SK-MEL-5 (cell line): ENCODE measurements around the gene VTI1A. TPM values are rescaled to one million over a fixed set of nuclear protein-coding genes. Genes with fewer than 3 reads are reported as not detected.
"Not testable (repeated sequence)": the region's sequence is repeated elsewhere in the genome, so short reads cannot be mapped to it uniquely, and the experiment has no call there.

Experiments used
- DNase-seq: peaks from one replicate; pipeline ENCODE4 v3.0.0-alpha.2; 2016; ENCODE audit warnings: low read depth, low spot score
- in situ Hi-C: cut with HindIII; loops from 2 replicates; pipeline ENCODE4 v1.10.0; 2016; ENCODE audit warnings: low sequenced_read_pairs, high pct_unique_total_duplicates, low pct_unique_long_range_greater_than_20kb
- total RNA-seq: library from RNA; depleted of rRNA; stranded (reverse); fragments of >200 nt; shearing (Covaris generic); gene quantifications from 2 replicates; pipeline ENCODE4 v1.2.3, GENCODE V29; 2014

Gene VTI1A
- total RNA-seq, 1 experiment from 2014 or later: 52.4 TPM

DNA sequence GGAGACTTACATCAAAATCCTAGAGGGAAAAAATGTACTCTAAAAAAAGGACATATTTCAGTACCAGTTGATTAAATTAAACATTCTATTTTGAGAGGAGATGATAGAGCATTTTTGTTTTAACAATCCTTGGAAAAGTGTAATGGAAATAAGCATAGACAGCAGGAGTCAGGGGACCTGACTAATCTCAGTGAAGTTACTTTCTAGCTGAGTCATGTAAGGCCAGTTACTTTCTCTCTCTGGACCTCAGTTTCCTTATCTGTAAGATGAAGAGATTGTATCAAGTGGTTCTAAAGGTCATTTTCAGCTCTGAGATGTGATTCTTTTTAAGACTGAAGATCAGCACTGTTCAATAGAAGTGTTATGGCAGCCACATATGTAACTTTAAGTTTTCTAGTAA lies 44.1 kb downstream of the VTI1A start:
- no peak for DNase-seq
- in situ Hi-C loops: no loop called here

DNA sequence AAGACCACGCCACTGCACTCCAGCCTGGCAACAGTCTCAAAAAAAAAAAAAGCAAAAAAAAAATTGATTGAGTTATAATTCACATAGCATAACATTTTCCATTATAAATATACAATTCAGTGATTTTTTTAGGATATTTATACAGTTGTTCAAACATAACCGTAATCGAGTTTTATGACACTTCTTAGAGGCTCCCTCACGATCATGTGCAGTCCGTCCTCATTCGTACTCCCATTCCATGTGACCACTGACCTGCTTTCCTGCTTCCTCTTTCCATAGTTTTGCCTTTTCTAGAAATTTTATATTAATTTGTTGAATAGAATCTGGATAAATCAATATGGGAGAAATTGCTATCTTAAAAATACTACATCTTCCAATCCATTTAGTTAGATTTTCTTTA lies 45.7 kb downstream of the VTI1A start:
- in situ Hi-C loops: no loop called here
- no peak for DNase-seq

DNA sequence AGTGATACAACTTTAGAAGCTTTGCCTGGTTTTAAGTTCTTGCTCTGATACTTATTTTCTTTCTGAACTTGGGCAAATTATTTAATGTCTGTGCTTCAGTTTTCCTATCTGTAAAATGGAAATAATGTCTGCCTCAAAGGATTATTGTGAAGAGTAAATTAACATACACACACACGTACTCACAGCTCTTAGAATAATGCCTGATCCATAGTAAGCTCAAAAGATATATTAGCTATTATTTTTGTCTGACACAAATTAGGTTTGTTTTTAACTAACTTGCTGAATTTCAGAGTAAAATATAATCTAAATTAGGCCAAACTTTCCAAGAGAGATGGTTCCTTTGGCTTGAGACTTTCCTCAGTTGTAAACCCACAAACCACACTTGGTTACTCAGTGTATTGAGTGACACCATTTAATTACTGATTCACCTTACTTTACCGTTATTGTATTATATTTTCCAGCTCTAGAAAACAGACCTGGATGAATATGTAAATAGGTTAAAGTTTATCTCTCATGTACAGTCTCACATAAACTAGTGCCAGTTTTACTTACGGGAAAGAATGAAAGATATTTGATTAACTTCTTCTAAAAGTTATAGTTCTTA lies 50.4 kb downstream of the VTI1A start:
- DNase-seq: no peak
- in situ Hi-C loops: no loop called here

DNA sequence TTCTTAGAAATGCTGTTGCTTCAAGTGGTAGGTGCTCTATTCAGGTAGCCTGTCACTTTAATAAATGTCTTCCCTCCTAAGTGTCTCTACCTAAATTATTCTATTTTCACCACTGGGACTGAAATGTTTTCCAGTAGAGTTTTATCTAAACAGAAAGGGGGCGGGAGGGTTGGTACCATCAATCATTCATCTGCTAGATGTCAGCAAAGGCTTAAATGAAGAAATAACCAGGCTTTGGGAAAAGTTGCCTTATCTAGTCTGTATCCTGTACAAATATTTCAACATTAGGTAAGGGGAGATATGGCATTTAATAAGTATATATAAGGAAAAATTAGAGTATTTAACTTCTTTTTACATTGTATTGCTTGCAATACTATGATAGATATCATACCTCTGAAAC lies 51.8 kb downstream of the VTI1A start:
- no peak for DNase-seq
- in situ Hi-C loops: no loop called here

DNA sequence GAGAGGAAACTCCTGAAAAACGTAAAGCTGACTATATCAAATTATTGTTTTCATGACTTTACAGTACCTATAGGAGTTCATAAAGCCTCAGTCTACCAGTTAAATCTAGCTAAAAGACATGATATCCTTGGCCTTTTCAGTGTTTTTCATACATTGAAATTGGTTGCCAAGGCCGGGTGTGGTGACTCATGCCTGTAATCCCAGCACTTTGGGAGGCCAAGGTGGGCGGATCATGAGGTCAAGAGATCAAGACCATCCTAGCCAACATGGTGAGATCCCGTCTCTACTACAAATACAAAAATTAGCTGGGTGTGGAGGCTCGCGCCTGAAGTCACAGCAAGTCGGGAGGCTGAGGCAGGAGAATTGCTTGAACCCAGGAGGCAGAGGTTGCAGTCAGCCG lies 53.0 kb downstream of the VTI1A start:
- DNase-seq, in situ Hi-C loops: not testable (repeated sequence)

DNA sequence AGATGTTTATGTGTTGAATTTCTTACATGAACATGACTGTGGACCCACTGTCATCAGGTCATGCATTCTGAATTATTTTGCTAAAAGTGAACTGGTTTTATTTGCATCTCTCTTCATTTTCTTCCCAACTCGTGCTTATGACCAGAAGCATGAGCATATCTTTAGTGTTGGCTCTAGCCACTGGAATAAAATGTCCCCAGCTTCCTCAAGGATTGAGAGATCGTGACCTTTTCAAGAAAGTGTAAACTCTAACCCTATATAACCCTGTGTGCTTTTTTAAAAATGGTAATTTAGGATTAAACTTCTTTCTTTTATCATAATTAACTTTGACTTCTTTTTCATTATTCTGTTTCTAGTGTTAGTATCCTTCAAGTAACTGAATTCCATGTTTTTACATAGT lies 55.5 kb downstream of the VTI1A start:
- DNase-seq: no peak
- in situ Hi-C loops: no loop called here

DNA sequence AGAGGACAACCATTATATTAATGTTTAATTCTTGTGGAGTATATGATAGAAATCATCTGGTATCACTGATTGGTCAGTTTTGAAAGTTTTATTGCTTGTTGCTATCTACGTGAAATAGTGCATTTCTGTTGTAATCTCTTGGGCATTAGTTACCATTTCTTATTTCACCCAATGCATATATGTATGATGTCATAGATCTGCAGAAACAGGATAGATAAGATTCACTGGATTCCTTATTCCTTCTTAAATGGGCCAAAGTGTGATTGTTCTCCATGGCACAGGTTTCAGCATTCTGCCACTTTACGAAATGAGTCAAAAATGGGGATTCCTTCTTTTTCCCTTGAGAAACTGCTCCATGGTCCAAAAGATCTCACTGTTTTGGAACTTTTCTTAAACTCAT lies 56.6 kb downstream of the VTI1A start:
- no peak for DNase-seq
- in situ Hi-C loops: no loop called here

DNA sequence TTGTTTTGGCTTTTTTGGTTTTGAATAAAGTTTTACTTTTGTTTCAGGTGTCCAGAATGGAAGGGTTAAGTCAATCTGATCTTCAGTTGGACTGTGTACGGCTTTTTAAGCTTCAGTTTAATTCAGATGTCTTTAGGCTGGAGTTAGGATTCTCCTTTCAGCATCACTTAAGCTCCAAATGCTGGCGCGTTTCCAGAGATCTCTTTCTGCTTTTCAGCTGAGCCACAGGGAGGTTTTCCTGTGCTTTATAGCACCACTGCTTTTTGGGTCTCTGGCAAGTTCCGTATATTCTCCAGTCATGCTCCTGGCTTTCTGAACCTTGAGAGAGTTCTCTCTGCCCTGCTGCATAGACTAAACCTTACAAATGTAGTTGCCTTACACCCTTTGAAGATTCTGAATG lies 60.0 kb downstream of the VTI1A start:
- in situ Hi-C loops: no loop called here
- no peak for DNase-seq

DNA sequence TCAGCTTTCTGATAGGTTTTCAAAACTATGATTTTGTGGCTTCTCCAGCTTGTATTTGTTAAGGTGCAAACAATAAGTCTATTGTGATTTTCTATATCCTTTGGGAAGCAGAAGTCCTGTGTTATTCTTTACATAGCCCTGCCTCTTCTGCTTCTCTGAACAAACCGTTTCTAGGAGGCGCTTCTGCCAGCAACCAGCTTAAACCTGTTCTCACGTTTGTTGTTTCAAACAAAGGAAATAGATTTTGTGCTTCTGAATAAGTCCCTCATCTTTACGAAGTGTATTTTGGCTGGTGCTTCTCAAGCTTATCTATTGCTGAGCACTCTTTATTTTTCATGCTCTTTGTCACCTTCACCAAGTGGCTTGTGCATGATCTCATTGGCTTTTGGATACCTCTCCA lies 61.0 kb downstream of the VTI1A start:
- in situ Hi-C loops: no loop called here
- peak; percentile 11 for DNase-seq

DNA sequence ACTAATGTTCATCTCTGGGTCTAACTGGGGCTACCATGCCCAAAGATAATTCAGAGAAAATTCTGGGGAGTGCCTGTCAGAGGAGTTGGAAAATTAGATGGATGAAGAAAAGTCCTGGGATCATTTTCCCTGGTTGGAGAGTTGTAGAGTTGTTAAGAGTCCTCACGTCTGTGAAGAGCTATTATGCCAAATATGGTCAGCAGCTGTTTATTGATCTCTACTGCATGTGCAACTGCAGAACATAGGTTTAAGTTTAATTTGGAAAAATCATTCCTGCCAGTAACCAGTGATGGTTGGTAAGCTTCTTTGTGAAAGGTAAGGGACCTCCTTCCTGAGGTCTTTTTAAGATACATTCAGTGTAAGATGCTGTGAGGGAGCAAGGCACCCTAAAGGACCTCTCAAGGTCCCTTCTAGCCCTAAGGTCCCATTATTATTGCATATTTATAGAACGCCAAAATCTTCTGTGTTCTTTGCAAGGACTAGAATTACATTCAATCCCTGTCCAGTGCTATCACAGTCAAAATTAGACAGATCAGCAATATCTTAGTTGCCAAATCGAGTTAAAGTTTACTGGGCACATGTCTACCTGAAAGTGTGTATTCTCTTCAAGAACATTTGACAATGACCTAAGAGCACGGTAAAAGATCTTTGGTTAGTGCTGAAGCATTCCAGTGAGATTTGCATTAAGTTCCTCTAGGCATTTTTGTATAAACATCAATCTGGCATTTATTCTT lies 62.7 kb downstream of the VTI1A start:
- no peak for DNase-seq
- in situ Hi-C loops: no loop called here

DNA sequence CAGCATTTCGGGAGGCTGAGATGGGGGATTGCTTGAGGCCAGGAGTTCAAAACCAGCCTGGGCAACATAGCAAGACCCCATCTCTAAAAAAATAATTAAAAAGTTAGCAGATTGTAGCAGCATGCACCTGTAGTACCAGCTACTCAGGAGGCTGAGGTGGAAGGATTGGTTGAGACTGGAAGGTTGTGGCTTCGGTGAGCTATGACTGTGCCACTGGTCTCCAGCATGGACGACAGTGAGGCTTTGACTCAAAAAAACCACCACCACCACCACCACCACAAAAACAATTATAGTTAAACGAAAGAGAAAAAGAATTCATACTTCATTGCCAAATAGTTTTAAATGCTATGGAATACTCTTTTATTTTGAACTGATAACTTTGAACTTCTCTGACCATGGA lies 63.4 kb downstream of the VTI1A start:
- in situ Hi-C loops: no loop called here
- no peak for DNase-seq

DNA sequence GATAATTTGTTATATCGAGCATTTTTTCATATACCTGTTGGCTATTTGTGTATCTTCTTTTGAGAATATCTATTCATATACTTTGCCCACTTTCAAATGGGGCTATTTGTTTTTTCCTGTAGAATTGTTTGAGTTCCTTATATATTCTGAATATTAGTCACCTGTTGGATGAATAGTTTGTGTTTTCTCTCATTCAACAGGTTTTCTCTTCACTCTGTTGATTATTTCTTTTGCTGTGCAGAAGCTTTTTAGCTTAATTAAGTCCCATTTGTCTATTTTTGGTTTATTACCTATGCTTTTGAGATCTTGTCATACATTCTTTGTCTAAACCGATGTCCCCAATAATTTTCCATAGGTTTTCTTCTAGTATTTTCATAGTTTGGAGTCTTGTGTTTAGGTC lies 65.3 kb downstream of the VTI1A start:
- DNase-seq: no peak
- in situ Hi-C loops: no loop called here

DNA sequence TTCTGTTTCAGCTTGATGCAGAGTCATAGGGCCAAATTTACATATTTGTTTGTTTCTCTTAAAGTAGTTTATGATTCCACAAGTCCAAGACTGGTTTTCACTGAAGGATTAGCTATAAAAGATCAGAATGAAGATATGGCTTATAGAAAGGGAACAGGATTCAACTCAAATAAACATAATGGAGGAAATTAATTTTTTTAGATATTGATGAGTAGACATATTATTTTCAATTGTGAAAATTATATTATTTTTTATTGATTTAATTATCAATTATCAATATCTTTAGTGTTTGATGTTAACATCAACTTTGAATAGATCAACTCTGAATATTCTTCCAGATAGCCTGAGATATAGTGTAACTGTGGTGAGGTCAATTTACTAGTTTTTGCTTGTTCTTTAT lies 68.1 kb downstream of the VTI1A start:
- no peak for DNase-seq
- in situ Hi-C loops: no loop called here

DNA sequence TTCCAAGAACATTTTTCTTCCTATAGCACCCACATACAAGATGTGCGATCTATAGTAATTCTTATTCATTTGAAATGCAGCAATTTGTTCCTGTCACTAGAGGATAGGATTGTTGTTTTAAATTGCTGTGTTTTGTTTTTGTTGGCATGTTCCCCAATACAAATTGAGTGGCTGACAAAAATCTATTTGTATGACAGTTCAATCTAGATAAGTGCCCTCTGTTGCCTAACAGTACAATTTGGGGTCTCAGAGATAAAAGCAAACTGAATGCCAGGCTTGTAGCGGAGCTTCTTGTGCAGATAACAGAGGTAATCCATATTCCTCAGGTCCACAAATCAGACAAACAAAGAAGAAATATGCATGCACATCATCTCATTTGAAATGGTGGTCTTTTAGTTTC lies 68.8 kb downstream of the VTI1A start:
- DNase-seq: no peak
- in situ Hi-C loops: no loop called here

DNA sequence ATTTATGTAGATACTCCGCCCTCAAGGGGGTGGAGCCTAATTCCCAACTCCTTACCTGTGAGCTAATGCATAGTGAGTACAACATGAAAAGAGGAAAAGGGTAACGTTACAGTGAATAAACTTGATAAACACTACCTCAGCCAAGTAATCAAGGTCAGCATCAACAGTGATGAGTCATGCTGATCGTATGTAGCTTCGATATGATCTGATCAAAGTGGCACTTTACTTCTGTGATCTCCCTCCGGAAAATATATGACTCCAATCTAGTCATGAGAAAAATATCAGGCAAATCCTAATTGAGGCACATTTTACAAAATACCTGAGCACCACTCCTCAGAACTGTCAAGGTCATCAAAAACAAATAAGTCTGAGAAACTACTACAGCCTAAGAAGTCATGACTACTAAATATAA lies 70.4 kb downstream of the VTI1A start:
- in situ Hi-C loops: no loop called here
- DNase-seq: no peak

DNA sequence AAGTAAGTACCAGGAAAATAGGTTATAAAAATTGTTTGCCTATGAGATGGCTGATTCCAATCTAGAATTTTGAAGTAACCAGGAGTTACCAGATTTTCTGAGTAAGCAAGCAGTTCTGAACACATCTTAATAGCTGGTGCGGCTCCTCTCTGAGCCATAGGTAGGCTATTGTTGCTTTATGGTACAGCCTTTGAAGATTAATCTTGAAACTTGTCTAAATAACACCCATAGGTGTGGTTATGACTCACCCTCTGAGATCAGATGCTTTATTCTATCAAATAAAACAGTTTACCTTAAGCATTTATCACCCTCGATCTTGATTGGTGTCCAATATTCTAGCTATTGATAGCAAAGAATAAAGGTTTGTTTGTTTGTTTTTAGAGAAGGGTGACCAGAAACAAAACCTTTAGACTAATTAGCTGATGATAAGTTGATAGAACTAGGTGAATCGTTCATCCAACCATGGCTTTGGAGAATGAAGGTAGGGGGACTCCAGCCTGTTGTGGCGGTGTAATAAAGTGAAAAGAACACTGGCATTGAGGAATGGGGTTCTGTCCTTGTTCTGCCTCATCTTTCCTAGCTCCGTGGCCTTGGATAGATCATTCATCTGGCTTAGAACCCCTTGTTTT lies 72.2 kb downstream of the VTI1A start:
- in situ Hi-C loops: no loop called here
- no peak for DNase-seq

DNA sequence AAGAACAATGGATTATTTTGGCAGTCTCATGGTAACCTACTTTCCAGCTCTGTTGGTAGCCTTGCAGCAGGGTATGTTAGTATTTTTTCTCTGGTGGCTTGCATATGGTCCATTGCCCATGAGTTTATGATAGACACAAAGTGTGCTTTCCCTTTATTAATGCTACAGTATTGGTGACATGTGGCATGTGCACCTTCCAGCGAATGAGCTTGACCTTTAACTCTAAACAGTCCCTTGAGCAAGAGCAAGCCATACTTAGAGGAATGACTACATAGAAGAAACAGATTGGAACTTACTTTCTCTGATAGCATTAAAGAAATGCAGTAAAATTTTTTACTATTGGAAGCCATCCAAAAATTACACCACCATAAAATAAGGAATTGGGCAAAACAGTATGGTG lies 73.9 kb downstream of the VTI1A start:
- DNase-seq: no peak
- in situ Hi-C loops: no loop called here

DNA sequence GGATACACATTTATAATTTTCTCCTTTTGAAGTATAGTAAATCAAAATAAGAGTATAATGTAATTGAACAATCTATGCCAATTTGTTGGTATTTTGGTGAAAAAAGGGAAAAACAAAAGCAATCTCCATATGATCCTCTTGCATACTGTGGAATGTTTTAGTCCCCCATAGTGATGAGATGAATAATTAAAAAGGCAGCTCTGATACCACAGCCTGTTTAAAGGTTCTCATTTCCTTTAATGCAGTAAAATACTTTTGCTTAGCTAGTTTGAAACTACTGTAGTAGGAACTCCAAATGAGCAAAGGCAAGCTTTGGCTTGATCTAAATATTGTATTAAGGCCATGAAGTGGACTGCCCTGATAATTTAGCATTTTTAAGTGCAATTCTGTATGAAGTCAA lies 77.6 kb downstream of the VTI1A start:
- no peak for DNase-seq
- in situ Hi-C loops: no loop called here

DNA sequence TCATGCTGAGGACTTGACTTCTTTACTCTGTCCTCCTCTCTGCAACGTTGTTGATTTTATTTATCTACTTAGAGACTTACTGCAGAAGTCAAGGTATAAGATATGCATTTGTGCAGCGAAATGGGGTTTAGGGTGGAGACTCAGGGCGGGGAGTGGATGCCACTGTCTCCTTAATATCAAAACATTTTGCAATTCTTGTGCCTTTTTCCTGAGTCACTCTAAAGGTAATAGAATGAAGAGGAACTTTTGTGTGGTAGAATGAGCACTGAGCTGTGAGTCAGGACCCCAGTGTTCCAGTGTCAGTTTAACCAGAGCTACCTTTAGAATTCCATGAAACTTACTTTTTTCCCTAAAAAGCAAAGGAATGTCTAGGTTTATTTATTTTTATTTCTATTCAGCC lies 78.2 kb downstream of the VTI1A start:
- in situ Hi-C loops: no loop called here
- DNase-seq: no peak
